Measurements from ENCODE around the gene MRGPRX1.
"Not testable (repeated sequence)": the region's sequence is repeated elsewhere in the genome, so short reads cannot be mapped to it uniquely, and the experiment has no call there.

Gene MRGPRX1

GRCh38 chr11:18939314-18939713, at the start of gene MRGPRX1:
MRGPRX1 (minus strand) TSS chr11:18939414; CDS start chr11:18934784, 4,630 bp downstream.
- DNase-seq, result no peak

- no peak for DNase-seq
Observed at GRCh38 chr11:18987454-18988231, 48.4 kb upstream of the MRGPRX1 start.

GRCh38 chr11:18986744-18987143, 47.5 kb upstream of the MRGPRX1 start:
- DNase-seq, result no peak

GRCh38 chr11:18981897-18982296, 42.7 kb upstream of the MRGPRX1 start:
- no peak for DNase-seq

- DNase-seq, result no peak
Observed at GRCh38 chr11:18974192-18974591, 35.0 kb upstream of the MRGPRX1 start.

GRCh38 chr11:18972336-18972735, 33.1 kb upstream of the MRGPRX1 start:
- no peak for DNase-seq

- DNase-seq, result no peak
Observed at GRCh38 chr11:18969720-18970119, 30.5 kb upstream of the MRGPRX1 start.

GRCh38 chr11:18958221-18958910, 19.2 kb upstream of the MRGPRX1 start:
- DNase-seq, result no peak

GRCh38 chr11:18956630-18957029, 17.4 kb upstream of the MRGPRX1 start:
- no peak for DNase-seq

- DNase-seq, result no peak
Observed at GRCh38 chr11:18936002-18936673, 3.1 kb downstream of the MRGPRX1 start.

- DNase-seq, result no peak
Observed at GRCh38 chr11:18934195-18934814, 4.9 kb downstream of the MRGPRX1 start.

- DNase-seq, result no peak
Observed at GRCh38 chr11:18927550-18928322, 11.5 kb downstream of the MRGPRX1 start.

- DNase-seq, result not testable (repeated sequence)
Observed at GRCh38 chr11:18925426-18925825, 13.8 kb downstream of the MRGPRX1 start.

GRCh38 chr11:18912883-18913282, 26.3 kb downstream of the MRGPRX1 start:
- DNase-seq, result no peak

- no peak for DNase-seq
Observed at GRCh38 chr11:18907391-18907790, 31.8 kb downstream of the MRGPRX1 start.

- DNase-seq, result not testable (repeated sequence)
Observed at GRCh38 chr11:18900637-18901036, 38.6 kb downstream of the MRGPRX1 start.

GRCh38 chr11:18900151-18900611, 39.0 kb downstream of the MRGPRX1 start:
- DNase-seq, result not testable (repeated sequence)

GRCh38 chr11:18891712-18892111, 47.5 kb downstream of the MRGPRX1 start:
- DNase-seq, result not testable (repeated sequence)

- no peak for DNase-seq
Observed at GRCh38 chr11:18890615-18891014, 48.6 kb downstream of the MRGPRX1 start.

All from CD4-positive, alpha-beta T cell treated with Interleukin-12 subunit alpha and Interleukin-12 subunit beta, for 1 hour (primary cell).